HG03045 (cell line): ENCODE results near the gene GOLGA8S.
"Not testable (repeated sequence)": the region's sequence is repeated elsewhere in the genome, so short reads cannot be mapped to it uniquely, and the experiment has no call there.

ENCODE experiments used
- ATAC-seq: cut with Tn5 transposase; IDR thresholded peaks from one replicate; pipeline ENCODE4 v1.9.1; 2021; ENCODE audit warnings: mild to moderate bottlenecking, moderate library complexity; ENCODE audit not compliant: unreplicated experiment

Gene GOLGA8S

DNA sequence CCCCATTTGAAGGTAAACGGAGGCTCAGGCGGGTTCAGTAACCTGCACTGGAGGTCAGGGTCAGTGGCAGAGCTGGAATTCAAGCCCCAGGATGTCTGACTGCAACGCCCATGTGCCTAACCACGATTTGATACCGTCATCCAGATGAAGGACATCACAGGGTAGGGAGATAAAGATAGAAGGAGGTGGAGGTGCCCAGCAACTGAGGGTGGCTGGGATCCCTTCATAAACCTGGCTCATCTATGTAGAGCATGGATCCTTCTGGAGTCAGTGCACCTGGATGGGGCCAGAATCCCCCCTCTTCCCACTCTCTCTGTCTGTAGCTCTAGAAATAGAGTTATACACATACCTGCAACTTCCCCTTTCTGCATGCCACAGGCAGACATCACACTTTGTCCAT lies 41.3 kb downstream of the GOLGA8S start:
- no peak for ATAC-seq

DNA sequence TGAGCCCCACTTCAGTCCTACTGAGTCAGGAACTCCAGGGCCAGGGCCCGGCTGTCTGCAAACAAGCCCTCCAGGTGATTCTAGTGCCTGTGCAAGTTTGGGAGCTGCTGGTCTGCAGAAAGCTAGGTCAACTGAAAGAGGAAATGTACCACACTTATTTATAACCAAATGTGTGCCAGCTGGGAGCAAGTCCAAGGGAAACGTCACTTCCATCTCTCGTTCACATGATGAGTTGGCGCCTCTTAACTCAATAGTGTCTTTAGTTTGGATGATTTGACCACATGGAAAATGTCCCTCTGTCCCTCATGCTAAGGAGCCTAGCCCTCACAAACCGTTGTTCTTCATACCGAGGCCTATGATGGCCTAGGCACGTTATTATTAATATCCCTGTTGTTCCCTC lies 43.2 kb downstream of the GOLGA8S start:
- no peak for ATAC-seq

DNA sequence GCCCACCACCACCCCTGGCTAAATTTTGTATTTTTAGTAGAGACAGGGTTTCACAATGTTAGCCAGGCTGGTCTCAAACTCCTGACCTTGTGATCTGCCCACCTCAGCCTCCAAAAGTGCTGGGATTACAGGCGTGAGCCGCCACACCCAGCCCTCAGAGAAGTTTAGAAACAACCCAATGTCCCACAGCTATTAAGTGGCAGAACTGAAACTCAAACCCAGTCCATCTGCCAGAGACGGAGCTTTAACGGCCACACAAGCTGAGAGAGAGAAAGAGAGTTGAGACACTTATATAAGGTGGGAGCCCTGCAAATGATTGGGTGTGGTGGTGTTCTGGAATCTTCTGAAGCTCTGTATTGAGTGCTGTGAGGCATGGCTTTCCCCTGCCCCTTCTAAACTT lies 43.8 kb downstream of the GOLGA8S start:
- not testable (repeated sequence) for ATAC-seq

DNA sequence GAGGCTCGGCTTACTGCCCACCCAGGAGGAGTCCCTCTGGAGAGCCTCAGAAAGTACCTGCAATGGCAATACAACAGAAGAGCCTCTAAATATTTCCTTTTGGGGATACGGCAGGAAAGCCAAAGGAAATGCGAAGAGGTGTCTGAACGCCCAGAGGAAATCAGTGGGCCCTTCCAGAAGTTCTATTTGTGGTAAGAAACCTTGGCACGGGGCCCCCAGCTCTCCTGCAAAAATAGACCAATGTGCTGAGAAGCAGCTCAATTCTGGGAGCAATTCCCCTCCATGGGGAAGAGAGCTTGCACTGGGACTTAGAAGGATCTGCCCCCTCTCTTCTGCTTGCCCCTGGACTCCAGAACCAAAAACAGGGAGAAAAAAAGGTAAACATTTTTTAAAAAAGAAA lies 44.7 kb downstream of the GOLGA8S start:
- not testable (repeated sequence) for ATAC-seq

DNA sequence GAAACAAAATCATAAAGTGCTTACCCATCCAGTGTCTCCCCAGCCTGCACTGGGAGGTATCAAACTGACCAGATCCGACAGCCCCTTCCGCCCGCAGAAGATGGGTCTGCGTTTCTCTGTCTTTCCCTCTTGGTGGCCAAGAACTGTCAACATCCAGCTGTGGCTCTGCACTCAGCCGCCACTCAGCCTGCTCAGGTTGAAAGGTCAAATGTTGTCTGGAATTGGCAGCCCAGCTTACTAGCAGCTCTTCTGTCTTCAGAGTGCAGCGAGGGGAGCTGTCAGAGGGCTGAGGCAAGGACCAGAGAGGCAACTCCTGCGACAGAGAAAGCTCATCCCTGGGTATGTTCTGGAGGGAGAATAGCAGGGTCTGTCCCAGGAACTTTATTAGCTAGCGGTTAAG lies 47.1 kb downstream of the GOLGA8S start:
- ATAC-seq, result no peak

DNA sequence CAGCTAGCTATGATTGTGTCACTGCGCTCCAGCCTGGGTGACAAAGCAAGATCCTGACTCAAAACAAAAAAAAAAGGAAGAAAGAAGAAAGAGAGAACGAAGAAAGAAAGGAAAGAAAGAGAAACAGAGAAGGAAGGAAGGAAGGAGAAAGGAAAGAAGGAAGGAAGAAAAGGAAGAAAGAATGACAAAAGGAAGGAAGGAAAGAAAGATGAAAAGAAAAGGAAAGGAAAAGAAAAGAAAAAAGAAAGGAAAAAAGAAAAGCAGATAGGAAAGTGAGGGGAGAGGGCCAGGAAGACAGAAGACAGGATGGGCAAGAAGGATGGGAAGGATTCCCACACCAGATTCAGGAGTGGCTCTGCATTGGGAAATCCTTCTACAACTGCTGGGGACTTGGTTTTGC lies 47.6 kb downstream of the GOLGA8S start:
- ATAC-seq, result no peak

DNA sequence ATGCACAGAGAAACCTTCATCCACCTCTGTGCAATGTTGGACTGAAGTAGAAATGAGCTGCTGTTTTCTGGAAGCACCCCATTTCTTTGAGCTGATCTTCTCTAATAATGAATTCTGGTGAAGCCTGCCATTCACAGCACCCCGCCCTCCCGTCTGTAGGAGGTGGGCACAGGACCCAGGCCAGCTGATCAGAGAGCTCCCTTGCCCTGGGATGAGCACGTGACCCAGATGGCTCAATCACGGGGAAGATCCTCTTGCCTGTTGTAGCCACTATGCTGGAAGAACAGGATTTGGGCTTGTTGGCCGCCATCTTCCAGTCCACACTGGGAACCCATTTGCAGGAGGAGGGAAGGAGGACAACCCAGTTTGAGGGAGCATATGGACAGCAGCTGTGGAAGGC lies 48.0 kb downstream of the GOLGA8S start:
- ATAC-seq, result no peak

DNA sequence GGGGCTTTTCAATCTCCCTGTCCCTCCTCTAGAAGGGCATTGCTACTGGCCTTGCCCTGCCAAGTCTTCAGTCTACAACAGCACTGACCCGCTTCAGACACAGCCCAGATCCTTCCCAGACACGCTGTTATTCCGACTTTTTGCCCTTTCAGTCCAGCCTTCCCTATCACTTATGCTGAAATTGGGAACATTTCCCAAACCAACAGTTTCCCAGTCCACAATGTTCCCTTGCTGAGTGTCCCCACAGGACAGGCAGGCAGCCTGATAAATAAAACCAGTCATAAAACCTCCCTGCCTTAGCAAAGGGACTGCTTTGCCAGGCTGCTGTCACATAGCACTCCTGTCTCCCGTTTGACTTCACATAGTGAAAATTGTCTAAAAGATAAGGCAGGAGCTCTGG lies 49.0 kb downstream of the GOLGA8S start:
- ATAC-seq, result no peak

DNA sequence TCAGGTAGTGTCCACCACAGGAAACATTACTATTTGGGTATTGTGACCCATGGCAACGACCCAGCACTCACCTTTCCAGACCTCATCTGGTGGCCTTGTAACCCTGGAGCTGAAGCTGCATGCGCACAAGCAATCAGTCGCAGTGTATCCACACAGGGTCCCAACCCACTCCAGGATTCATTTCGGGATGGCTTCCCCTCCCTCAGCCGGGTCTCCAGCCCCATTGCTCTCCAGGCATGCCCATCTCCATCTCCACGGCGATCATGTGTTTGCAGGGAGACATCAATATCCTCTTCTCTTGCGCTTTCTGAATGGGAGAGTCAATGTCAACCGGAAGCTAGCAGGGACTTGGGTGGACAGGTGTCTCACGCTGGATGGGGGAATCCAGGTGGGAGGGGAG lies 57.3 kb downstream of the GOLGA8S start:
- ATAC-seq, result no peak

DNA sequence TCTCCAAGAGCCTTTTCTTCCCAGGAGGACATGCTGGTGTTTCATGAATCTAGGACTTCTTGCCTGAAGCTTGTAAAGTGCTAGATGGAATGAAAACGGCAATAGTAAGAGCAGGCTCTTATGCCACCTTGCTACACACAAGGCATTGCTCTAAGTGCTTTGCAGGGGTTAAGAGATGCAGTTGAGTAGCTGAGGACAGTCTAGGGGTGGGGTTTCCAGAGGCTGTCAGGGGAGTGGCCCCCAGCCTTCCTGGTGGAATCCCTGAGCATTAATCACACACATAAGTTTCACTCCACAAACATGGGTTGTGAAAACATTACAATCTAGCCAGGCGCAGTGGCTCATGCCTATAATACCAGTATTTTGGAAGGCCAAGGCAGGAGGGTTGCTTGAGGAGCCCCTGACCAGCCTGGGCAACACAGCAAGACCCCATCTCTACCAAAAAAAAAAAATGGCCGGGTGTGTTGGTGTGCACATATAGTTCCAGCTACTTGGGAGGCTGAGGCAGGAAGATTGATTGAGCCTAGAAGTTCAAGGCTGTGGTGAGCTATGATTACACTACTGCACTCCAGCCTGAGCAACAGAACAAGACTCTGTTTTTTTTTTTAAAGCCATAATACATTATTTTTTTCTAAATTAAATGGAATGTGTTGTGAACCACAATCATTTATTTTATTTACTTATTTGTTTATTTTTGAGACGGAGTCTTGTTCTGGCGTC lies 58.5 kb downstream of the GOLGA8S start:
- not testable (repeated sequence) for ATAC-seq
